ENCODE results near the gene BCAR3. TPM values are rescaled to one million over a fixed set of nuclear protein-coding genes. Genes with fewer than 3 reads are reported as not detected.

BCAR3 gene
- total RNA-seq, 2 donors from 2014 or later = 45.2 to 47.7 TPM

- no peak for TF ChIP-seq CTCF (IDR thresholded peaks at IDR 0.05)
- Histone ChIP-seq H3K9me3 (no peaks in the 10 kb centered on the region), H3K27ac (no peak overlapping the region), H3K4me1 (no peaks in the 10 kb centered on the region), H3K36me3 (no peaks in the 10 kb centered on the region), H3K4me3 (no peak overlapping the region), H3K9ac (ENCODE audit: low read depth in 2 of 2, low read length in 2 of 2) (no peak overlapping the region), H3K27me3 (no peaks in the 10 kb centered on the region)
- DNase-seq = no peak
- intact Hi-C loops (cut with DNase I) = no loop called here
Observed at GRCh38 chr1:93716941-93717368, 35.3 kb upstream of the BCAR3 start.

- H3K27me3 ChIP-seq = no peaks in the 10 kb centered on the region
- no peaks in the 10 kb centered on the region for H3K36me3 ChIP-seq
- no peak overlapping the region for H3K9ac ChIP-seq (ENCODE audit: low read depth in 2 of 2, low read length in 2 of 2)
- intact Hi-C loops (cut with DNase I) = no loop called here
- DNase-seq = no peak
- no peaks in the 10 kb centered on the region for H3K4me1 ChIP-seq
- no peaks in the 10 kb centered on the region for H3K9me3 ChIP-seq
- no peak overlapping the region for H3K27ac ChIP-seq
- no peak for TF ChIP-seq CTCF (IDR thresholded peaks at IDR 0.05)
- H3K4me3 ChIP-seq = no peak overlapping the region
Observed at GRCh38 chr1:93716163-93716562, 34.5 kb upstream of the BCAR3 start.

GRCh38 chr1:93715529-93716126, 34.0 kb upstream of the BCAR3 start:
- H3K36me3 ChIP-seq = no peaks in the 10 kb centered on the region
- H3K27ac ChIP-seq = no peak overlapping the region
- H3K9me3 ChIP-seq = no peaks in the 10 kb centered on the region
- TF ChIP-seq CTCF (IDR thresholded peaks at IDR 0.05) = no peak
- no peaks in the 10 kb centered on the region for H3K4me1 ChIP-seq
- peak overlapping the region in 1 of 2 donors; percentile 9 for H3K9ac ChIP-seq (ENCODE audit: low read depth in 2 of 2, low read length in 2 of 2)
- intact Hi-C loops (cut with DNase I) = no loop called here
- no peak for DNase-seq
- no peaks in the 10 kb centered on the region for H3K27me3 ChIP-seq
- no peak overlapping the region for H3K4me3 ChIP-seq

DNA sequence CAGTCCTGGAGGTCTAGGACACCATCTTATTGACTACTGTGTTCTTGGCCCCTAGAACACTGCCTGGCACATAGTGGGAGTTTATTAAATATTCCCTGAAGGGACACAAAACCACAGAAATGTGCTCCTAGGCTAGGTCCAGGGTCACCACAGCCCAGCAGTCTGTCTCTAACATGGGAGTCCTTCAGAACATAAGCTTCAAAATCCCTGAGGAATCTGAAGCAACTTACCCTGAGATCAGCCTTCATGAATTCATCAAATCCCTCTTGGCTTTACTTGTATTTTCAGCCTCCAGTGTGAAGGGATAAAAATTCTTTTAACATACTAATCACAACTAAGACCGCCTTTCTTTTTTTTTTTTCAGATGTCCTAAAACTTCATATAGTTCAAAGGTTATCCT, 32.7 kb upstream of the BCAR3 start:
- H3K27ac ChIP-seq = no peak overlapping the region
- H3K4me3 ChIP-seq = no peak overlapping the region
- H3K4me1 ChIP-seq = no peaks in the 10 kb centered on the region
- no peak overlapping the region for H3K9ac ChIP-seq (ENCODE audit: low read depth in 2 of 2, low read length in 2 of 2)
- DNase-seq = no peak
- H3K27me3 ChIP-seq = no peaks in the 10 kb centered on the region
- no peaks in the 10 kb centered on the region for H3K9me3 ChIP-seq
- no peaks in the 10 kb centered on the region for H3K36me3 ChIP-seq
- intact Hi-C loops (cut with DNase I) = no loop called here
- no peak for TF ChIP-seq CTCF (IDR thresholded peaks at IDR 0.05)

- Histone ChIP-seq H3K27ac (no peak overlapping the region), H3K9ac (ENCODE audit: low read depth in 2 of 2, low read length in 2 of 2) (no peak overlapping the region), H3K4me1 (no peaks in the 10 kb centered on the region), H3K27me3 (no peaks in the 10 kb centered on the region), H3K9me3 (no peaks in the 10 kb centered on the region), H3K36me3 (no peaks in the 10 kb centered on the region), H3K4me3 (no peak overlapping the region)
- intact Hi-C loops (cut with DNase I) = no loop called here
- no peak for DNase-seq
- TF ChIP-seq CTCF (IDR thresholded peaks at IDR 0.05) = no peak
Observed at GRCh38 chr1:93713341-93713740, 31.7 kb upstream of the BCAR3 start.
